Activated CD8-positive, alpha-beta memory T cell treated with anti-CD3 and anti-CD28 coated beads for 24 hours (primary cell): ENCODE measurements around the gene ALOX15B.

Source experiments
- DNase-seq: peaks from one replicate; pipeline ENCODE4 v3.0.0-alpha.2; 2020

The ALOX15B gene

DNA sequence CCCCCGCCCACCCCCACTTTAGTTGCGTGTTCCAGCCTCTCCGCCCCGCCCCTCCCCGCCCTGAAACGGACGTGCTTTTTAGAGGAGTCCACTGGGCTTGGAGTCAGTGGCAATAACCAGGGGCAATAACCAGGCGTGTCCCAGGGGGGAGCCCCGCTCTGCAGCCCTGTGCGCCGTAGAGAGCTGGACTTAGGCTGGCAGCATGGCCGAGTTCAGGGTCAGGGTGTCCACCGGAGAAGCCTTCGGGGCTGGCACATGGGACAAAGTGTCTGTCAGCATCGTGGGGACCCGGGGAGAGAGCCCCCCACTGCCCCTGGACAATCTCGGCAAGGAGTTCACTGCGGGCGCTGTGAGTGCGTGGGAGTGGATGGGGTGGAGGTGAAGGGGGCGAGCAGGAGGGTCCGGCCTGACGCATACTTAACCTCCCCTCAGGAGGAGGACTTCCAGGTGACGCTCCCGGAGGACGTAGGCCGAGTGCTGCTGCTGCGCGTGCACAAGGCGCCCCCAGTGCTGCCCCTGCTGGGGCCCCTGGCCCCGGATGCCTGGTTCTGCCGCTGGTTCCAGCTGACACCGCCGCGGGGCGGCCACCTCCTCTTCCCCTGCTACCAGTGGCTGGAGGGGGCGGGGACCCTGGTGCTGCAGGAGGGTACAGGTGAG is at the start of gene ALOX15B:
ALOX15B (plus strand) TSS at position 106 of the 657 bp plus-strand sequence; CDS start at position 203, 97 bp downstream.
- no peak for DNase-seq

DNA sequence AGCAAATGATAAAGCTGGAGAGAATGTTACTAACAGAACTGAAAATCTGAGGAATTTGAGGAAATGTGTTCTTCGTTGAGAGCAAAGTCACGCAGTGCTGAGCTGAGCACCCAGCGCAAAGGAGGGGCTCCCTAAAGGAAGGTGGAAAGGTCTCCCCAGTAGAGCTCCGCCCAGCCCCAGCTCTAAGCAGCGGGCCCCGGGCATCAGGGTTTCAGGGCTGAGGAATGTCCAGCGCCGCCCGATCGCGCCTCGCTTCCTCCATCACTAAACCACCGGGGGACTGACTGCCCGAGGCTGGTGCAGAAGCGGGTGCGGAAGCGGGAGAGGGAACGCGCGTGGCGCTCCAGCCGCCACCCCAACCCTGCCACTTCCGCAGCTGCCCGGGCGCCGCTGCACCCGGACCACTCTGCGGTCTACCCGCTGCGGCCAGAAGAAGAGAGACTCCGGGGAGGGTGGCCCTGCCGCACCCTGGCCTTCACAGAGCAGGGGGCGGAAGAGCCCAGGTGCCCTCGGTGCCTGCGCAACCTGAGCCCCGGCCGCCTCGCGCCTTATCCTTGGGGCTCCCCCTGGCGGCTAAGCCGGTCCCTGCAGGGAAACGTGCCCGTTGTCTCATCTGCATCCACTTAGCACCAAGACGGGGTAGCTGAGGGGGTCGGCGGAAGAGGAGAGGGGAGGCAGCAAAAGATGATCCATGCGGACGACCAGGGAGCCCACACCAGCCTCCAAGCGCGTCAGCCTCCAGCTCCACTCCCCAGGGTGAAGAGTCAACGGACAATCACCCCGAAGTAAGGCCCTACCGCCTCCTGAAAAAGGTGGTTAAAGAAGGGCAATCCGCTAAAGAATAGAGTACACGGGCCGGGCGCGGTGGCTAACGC is 48.8 kb upstream of the ALOX15B start:
- peak; percentile 100 for DNase-seq

DNA sequence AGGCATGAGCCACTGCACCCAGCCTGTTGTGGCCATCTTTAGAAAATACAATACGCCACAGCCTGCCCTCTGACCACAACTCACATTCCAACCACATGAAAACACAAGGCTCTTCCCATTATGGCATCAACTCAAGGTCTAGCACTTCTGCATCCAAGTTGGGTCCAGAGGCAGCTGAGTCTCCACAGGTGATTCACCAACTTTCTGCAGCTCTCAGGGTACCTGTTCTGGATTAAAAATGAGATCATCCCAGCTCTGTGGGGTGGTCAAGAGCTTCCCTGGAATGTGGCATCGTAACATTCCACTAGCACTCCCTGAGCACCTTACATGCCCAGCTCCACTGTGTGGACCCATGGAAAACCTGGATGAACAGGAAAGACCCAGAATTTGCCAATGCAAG is 46.3 kb upstream of the ALOX15B start:
- no peak for DNase-seq

- no peak for DNase-seq
Observed at GRCh38 chr17:7992924-7993323, 45.9 kb upstream of the ALOX15B start.

DNA sequence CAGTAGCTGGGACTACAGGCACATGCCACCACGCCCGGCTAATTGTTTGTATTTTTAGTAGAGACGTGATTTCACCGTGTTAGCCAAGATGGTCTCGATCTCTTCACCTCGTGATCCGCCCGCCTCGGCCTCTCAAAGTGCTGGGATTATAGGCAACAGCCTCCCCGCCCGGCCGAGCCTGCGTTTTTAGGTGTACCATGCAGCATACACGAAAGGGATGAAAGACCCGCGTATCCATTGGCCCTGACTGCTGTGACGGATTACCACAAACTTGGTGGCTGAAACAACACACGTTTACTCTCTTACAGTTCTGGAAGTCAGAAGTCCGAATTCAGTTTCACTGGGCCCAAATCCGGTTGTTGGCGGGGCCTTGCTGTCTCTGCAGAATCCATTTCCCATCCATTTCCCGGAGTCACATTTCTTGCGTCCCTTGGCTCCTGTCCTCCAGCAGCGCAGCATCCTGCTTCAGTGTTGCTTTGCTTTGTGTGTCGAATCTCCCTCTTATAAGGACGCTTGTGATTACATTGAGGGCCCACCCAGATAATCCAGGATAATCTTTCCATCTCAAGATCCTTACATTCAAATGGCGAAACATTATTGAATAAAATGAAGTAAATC is 44.8 kb upstream of the ALOX15B start:
- DNase-seq, result no peak

GRCh38 chr17:7995724-7996123 is 43.1 kb upstream of the ALOX15B start:
- DNase-seq, result no peak

DNA sequence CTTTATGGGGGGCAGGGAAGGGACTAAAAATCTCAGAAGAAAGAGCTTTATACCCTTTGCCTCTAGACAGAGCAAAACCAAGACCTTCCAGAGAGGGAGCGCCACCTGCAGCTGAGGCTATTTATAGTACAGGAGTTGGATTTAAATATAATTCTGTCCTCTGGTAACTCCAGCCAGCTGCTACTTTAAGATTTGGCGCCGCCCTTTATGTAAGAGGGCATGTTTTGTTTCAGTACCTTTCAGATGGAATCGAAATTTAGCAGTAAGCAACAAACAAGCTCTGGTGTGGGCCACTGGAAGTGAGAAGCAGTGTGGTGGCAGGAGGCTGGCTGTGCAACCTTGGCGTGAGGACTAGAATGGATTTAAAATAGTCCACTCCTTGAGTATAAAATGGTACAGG is 41.7 kb upstream of the ALOX15B start:
- no peak for DNase-seq

DNA sequence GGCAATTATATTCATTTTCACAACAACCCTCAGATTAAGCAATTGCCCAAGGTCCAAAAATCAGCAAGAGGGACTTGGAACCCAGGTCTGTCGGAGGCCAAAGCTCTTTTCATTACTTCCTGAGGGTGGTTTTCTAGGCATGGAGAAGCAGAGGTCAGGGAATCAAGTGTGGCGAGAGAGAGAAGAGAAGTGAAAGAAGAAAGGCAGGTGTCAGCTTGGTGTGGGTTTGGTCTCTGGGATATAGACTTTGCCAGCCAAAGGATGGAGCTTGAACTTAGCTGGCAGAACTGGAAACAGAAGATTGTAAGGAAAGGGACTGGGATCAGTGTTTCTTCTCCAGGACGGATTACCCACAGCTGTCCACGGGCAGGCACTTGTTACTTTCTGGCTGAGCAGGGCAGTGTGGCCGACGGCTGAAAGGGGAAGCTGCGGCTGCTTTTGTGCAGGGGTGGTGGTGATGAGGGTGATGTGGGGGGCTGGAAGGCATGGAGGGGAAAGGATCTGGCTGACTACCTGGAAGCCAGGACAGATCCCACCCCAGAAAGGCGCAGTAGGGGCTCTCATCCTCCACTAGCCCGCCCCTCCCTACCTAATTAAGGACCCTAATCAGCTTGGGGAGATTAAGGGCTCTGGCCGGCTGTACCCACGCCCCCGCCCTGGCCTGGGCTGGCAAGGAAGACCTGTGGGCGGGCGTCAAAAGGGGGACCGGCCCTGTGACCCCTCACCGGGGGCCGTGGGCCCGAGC is 36.7 kb upstream of the ALOX15B start, which contains the start of gene GUCY2D:
GUCY2D (plus strand) TSS at position 640 of the 745 bp plus-strand sequence. CDS start 433 bp downstream, outside the sequence.
- DNase-seq, result no peak

- DNase-seq, result no peak
Observed at GRCh38 chr17:8002721-8003593, 35.9 kb upstream of the ALOX15B start.

DNA sequence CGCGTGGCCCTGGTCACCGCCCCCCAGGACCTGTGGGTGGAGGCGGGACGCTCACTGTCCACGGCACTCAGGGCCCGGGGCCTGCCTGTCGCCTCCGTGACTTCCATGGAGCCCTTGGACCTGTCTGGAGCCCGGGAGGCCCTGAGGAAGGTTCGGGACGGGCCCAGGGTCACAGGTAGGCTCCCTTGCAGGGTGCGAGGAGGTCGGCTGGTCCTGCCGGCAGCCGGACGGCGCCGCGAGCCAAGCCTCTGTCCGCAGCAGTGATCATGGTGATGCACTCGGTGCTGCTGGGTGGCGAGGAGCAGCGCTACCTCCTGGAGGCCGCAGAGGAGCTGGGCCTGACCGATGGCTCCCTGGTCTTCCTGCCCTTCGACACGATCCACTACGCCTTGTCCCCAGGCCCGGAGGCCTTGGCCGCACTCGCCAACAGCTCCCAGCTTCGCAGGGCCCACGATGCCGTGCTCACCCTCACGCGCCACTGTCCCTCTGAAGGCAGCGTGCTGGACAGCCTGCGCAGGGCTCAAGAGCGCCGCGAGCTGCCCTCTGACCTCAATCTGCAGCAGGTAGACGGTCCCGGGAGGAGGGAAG is 35.2 kb upstream of the ALOX15B start:
- DNase-seq, result no peak

GRCh38 chr17:8004899-8005298 is 34.0 kb upstream of the ALOX15B start:
- DNase-seq, result no peak

DNA sequence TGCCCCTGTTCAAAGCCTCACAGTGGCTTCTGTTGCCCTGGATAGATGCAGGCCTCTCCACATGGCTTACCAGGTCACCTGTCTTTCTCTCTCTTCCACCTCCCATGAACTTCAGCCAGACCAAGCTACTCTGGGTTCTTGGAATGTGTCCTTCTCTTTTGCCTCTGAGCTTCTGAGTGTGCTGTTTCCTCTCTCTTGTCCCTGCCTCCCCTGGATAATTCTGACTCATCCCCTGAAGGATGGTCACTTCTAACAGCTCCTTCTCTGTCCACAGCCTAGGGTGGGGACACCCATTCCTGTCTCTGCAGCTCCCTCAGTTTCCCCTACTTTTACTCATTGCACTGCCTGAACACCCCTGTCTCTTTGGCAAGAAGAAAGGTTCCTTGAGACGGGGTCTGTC is 33.5 kb upstream of the ALOX15B start:
- DNase-seq, result no peak

DNA sequence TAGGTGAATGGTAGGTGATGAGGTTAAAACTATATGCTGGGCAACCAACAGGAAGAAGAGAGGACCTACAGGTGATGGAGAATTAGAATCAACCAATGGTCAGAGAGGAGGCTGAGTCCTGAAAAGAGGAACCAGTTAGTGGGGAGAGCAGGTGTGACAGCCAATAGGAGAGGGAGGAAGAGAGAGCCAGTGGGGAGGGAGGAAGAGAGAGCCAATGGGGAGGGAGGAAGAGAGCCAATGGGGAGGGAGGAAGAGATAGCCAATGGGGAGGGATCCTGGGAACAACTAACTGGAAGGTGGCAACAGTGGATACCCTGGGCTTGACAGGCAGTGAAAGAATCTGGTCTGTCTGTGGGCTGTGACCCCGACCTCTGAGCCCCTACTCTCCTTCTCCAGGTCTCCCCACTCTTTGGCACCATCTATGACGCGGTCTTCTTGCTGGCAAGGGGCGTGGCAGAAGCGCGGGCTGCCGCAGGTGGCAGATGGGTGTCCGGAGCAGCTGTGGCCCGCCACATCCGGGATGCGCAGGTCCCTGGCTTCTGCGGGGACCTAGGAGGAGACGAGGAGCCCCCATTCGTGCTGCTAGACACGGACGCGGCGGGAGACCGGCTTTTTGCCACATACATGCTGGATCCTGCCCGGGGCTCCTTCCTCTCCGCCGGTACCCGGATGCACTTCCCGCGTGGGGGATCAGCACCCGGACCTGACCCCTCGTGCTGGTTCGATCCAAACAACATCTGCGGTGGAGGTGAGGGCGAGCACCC is 32.7 kb upstream of the ALOX15B start:
- no peak for DNase-seq

DNA sequence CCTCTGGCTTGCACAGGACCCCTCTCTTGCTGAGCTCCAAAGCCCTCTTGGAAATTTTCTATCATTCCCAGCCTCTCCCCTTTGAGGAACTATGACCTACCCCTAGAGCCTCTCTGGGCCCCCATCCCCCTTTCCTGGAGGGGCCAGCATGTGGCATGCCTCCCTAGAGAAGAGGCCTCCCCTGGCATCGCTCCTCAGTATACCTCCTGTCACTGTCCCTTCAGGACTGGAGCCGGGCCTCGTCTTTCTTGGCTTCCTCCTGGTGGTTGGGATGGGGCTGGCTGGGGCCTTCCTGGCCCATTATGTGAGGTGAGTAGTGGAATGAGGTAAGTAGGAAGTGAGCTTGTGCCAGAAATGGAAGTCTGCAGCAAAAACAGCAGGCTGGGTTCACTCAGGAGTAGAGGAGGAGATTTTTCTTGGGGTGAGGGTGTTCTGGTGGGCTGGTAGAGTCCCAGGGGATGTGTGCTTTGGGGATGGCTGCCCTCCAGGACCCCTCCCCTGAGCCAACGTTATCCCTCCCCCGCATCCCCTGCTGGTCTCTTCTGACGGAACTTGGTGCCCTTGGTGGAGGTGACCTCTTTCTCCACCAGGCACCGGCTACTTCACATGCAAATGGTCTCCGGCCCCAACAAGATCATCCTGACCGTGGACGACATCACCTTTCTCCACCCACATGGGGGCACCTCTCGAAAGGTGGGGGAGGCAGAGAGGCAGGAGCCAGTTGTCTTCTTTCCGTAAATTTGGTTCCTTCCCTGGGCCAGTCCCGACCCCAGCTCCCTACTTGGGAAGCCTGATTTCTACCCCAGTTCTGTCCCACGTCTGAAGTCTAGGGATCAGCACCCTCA is 31.8 kb upstream of the ALOX15B start:
- DNase-seq, result no peak

- no peak for DNase-seq
Observed at GRCh38 chr17:8007836-8008235, 31.0 kb upstream of the ALOX15B start.

- DNase-seq, result no peak
Observed at GRCh38 chr17:8012045-8012580, 26.7 kb upstream of the ALOX15B start.

GRCh38 chr17:8012996-8013640 is 25.7 kb upstream of the ALOX15B start:
- DNase-seq, result peak; percentile 42

GRCh38 chr17:8013731-8014557 is 24.9 kb upstream of the ALOX15B start:
- no peak for DNase-seq
